Caco-2 (cell line): ENCODE results near the gene ADAD1. TPM values are rescaled to one million over a fixed set of nuclear protein-coding genes. Genes with fewer than 3 reads are reported as not detected.

ENCODE experiments used
- BruUV-seq: library from RNA; stranded (reverse); fragments of 400-500 nt; replicated peaks from 2 replicates; lab custom pipeline; 2021; lab: Mats Ljungman, UMichigan
- CTCF ChIA-PET: fragments of 300-600 bp; sonication (Branson Sonifier 250); formaldehyde crosslinking; loops from one replicate; lab custom pipeline; 2022; ENCODE audit warnings: antibody characterized with exemption; lab: Charles Lee
- POLR2A ChIA-PET: fragments of 300-600 bp; sonication (Branson Sonifier 250); formaldehyde crosslinking; loops from one replicate; lab custom pipeline; 2022; ENCODE audit warnings: antibody characterized with exemption; lab: Charles Lee
- DNase-seq, 2 experiments: peaks; one replicate each; pipeline versions ENCODE4 v3.0.0 to v3.0.0-alpha.2; 2020 to 2022
- H3K27me3 ChIP-seq: replicated peaks from 2 replicates; pipeline ENCODE4 v1.6.0; 2011; ENCODE audit warnings: low read length; ENCODE audit not compliant: control insufficient read depth, insufficient read depth
- H3K36me3 ChIP-seq: 2 replicates; pipeline ENCODE4 v1.5.1; 2011; ENCODE audit warnings: low read length; ENCODE audit not compliant: control insufficient read depth, insufficient read depth
- H3K4me1 ChIP-seq: fragments of 250-450 bp; sonication (Bioruptor Pico); 2 replicates; pipeline ENCODE4 v1.5.1; 2020; ENCODE audit warnings: mild to moderate bottlenecking
- H3K4me3 ChIP-seq: 2 replicates; pipeline ENCODE4 v1.5.1; 2011; ENCODE audit warnings: low read depth, mild to moderate bottlenecking, control low read depth, low read length
- H3K9me3 ChIP-seq: fragments of 250-450 bp; sonication (Bioruptor Pico); 2 replicates; pipeline ENCODE4 v1.5.1; 2020; ENCODE audit warnings: mild to moderate bottlenecking, moderate library complexity
- H3K27ac Mint-ChIP-seq: one replicate; pipeline ENCODE4 v1.8.0; 2022; ENCODE audit warnings: mixed read lengths; ENCODE audit not compliant: unreplicated experiment
- H3K27me3 Mint-ChIP-seq: one replicate; pipeline ENCODE4 v1.8.0; 2022; ENCODE audit warnings: mixed read lengths; ENCODE audit not compliant: insufficient read depth, unreplicated experiment
- H3K36me3 Mint-ChIP-seq: one replicate; pipeline ENCODE4 v1.8.0; 2022; ENCODE audit warnings: mild to moderate bottlenecking, mixed read lengths; ENCODE audit not compliant: insufficient read depth, unreplicated experiment
- H3K4me1 Mint-ChIP-seq: one replicate; pipeline ENCODE4 v1.8.0; 2022; ENCODE audit warnings: low read depth, mixed read lengths; ENCODE audit not compliant: unreplicated experiment
- H3K4me3 Mint-ChIP-seq: one replicate; pipeline ENCODE4 v1.8.0; 2022; ENCODE audit warnings: mild to moderate bottlenecking, moderate library complexity, mixed read lengths; ENCODE audit not compliant: unreplicated experiment
- H3K9me3 Mint-ChIP-seq: one replicate; pipeline ENCODE4 v1.8.0; 2022; ENCODE audit warnings: mixed read lengths; ENCODE audit not compliant: unreplicated experiment
- intact Hi-C: fragments of 100-400 bp; cut with micrococcal nuclease; formaldehyde crosslinking; loops from one replicate; pipeline ENCODE4 v1.10.0; 2022; ENCODE audit not compliant: unreplicated experiment
- total RNA-seq: library from RNA; stranded (reverse); gene quantifications from 2 replicates; pipeline ENCODE4 v1.2.3, GENCODE V29; 2022
- TF ChIP-seq, protein P1 (sequence below), 2 experiments: fragments of 200-600 bp in 1 of 2; IDR thresholded peaks; 1 replicate in 1 of 2; 2 replicates in 1 of 2; pipeline versions ENCODE4 v1.5.1 to v1.8.0; 2011 to 2022; ENCODE audit warnings: antibody characterized with exemption in 1 of 2, control low read depth in 1 of 2, inconsistent platforms in 1 of 2, low read depth in 1 of 2, low read length in 1 of 2, mild to moderate bottlenecking in 1 of 2, moderate library complexity in 1 of 2; ENCODE audit not compliant: insufficient read depth in 1 of 2, severe bottlenecking in 1 of 2, unreplicated experiment in 1 of 2

The ADAD1 gene
- total RNA-seq, 1 experiment from 2014 or later: not detected

DNA sequence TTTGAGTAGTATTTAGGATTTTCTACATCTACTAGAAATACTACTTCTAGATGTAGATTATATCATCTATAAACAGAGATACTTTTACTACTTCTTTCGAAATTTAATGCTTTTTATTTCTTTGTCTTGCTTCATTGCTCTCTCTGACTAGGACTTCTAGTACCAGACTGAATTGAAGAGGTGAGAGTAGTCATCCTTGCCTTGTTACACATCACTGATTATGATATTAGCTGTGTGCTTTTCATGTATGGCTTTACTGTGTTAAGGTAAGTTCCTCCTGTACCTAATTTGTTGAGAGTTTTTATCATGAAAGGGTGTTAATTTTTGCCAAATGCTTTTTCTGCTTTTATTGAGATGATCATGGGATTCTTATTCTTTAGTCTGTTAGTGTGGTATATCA is 97.3 kb downstream of the ADAD1 start:
- H3K27me3 ChIP-seq: no peaks in the 10 kb centered on the region
- H3K4me3 ChIP-seq: no peak overlapping the region
- ChIA-PET POLR2A (no interaction called here), CTCF (no interaction called here)
- TF ChIP-seq, protein P1, sequence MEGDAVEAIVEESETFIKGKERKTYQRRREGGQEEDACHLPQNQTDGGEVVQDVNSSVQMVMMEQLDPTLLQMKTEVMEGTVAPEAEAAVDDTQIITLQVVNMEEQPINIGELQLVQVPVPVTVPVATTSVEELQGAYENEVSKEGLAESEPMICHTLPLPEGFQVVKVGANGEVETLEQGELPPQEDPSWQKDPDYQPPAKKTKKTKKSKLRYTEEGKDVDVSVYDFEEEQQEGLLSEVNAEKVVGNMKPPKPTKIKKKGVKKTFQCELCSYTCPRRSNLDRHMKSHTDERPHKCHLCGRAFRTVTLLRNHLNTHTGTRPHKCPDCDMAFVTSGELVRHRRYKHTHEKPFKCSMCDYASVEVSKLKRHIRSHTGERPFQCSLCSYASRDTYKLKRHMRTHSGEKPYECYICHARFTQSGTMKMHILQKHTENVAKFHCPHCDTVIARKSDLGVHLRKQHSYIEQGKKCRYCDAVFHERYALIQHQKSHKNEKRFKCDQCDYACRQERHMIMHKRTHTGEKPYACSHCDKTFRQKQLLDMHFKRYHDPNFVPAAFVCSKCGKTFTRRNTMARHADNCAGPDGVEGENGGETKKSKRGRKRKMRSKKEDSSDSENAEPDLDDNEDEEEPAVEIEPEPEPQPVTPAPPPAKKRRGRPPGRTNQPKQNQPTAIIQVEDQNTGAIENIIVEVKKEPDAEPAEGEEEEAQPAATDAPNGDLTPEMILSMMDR (IDR thresholded peaks at IDR 0.05; ENCODE audit: insufficient read depth in 1 of 2, low read depth in 1 of 2, low read length in 1 of 2, severe bottlenecking in 1 of 2, unreplicated experiment in 1 of 2): no peak
- Mint-ChIP-seq H3K4me3 (no peak overlapping the region), H3K27me3 (no peaks in the 10 kb centered on the region), H3K36me3 (no peaks in the 10 kb centered on the region), H3K4me1 (peaks cover 12% of the 10 kb centered on the region), H3K27ac (no peak overlapping the region), H3K9me3 (no peaks in the 10 kb centered on the region)
- no TSS peak for BruUV-seq
- no peaks in the 10 kb centered on the region for H3K36me3 ChIP-seq
- H3K9me3 ChIP-seq: no peaks in the 10 kb centered on the region
- peaks cover 6% of the 10 kb centered on the region for H3K4me1 ChIP-seq
- intact Hi-C loops: no loop called here
- DNase-seq: no peak

DNA sequence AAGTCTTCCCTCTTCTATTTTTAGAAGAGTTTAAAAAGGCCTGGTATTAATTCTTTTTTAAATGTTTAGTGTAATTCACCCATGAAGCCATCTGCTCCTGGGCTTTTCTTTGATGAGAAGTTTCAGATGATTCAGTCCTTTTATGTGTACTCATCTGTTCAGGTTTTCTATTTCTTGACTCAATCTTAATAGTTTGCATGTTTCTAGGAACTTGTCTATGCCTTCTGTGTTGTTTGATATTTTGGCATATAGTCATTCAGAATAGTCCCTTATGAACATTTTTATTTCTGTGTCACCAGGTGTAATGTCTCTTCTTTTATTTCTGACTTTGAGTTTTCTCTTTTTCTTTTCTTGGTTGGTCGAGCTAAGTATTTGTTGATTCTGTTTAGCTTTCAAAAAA is 97.9 kb downstream of the ADAD1 start:
- no peaks in the 10 kb centered on the region for H3K36me3 ChIP-seq
- H3K9me3 ChIP-seq: no peaks in the 10 kb centered on the region; the same call in 1 of the 2 replicates
- H3K4me3 ChIP-seq: no peak overlapping the region
- intact Hi-C loops: no loop called here
- no peak for DNase-seq
- POLR2A ChIA-PET: no interaction called here
- H3K36me3 Mint-ChIP-seq: no peaks in the 10 kb centered on the region
- BruUV-seq: no TSS peak
- H3K4me1 Mint-ChIP-seq: peaks cover 12% of the 10 kb centered on the region
- H3K9me3 Mint-ChIP-seq: no peaks in the 10 kb centered on the region
- TF ChIP-seq, protein P1 (IDR thresholded peaks at IDR 0.05; ENCODE audit: insufficient read depth in 1 of 2, low read depth in 1 of 2, low read length in 1 of 2, severe bottlenecking in 1 of 2, unreplicated experiment in 1 of 2): no peak
- peaks cover 6% of the 10 kb centered on the region for H3K4me1 ChIP-seq
- no peaks in the 10 kb centered on the region for H3K27me3 ChIP-seq
- no peak overlapping the region for H3K27ac Mint-ChIP-seq
- CTCF ChIA-PET: interaction anchor here (0.7 kb wide), 1 partner anchor 181 kb away, joined by 3 read pairs; no protein-coding TSS in a partner anchor
- no peak overlapping the region for H3K4me3 Mint-ChIP-seq
- no peaks in the 10 kb centered on the region for H3K27me3 Mint-ChIP-seq

Other genes with a start within 250 kb of the ADAD1 start
- gene BLTP1, start 226.7 kb upstream of the ADAD1 start, total RNA-seq: 29.5 and 32.0 TPM in 2 replicates
- not detected in 2 replicates for gene IL2, start 77.7 kb downstream of the ADAD1 start, total RNA-seq
- gene IL21, start 242.1 kb downstream of the ADAD1 start, total RNA-seq: not detected in 2 replicates